Stromal cell of bone marrow (primary cell): Measurements from ENCODE around the gene CADM1.

Source experiments
- DNase-seq: peaks from one replicate; pipeline ENCODE4 v3.0.0-alpha.2; 2012; ENCODE audit warnings: low read depth

The CADM1 gene

GRCh38 chr11:115279813-115280761, 224.1 kb downstream of the CADM1 start:
- DNase-seq: no peak

GRCh38 chr11:115276799-115277198, 227.4 kb downstream of the CADM1 start:
- no peak for DNase-seq

GRCh38 chr11:115276191-115276590, 228.0 kb downstream of the CADM1 start:
- no peak for DNase-seq

DNA sequence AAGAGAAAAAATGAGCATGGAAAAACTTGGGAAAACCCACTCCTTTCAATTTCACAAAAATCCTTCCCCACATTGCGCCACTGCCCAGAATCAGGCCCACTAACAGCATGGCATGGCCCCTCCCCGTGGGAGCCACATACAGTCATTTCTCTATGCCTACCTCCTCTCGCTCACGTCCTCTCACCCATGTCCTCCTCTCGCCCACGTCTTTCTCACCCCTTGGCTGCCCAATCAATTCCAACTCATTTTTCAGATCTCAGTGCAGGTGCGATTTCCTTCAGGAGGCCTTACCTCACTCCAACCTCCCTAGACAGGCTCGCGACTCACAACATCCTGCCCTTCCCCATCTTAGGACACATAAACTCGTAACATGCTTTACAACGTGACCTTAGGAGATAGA, 229.2 kb downstream of the CADM1 start:
- no peak for DNase-seq

DNA sequence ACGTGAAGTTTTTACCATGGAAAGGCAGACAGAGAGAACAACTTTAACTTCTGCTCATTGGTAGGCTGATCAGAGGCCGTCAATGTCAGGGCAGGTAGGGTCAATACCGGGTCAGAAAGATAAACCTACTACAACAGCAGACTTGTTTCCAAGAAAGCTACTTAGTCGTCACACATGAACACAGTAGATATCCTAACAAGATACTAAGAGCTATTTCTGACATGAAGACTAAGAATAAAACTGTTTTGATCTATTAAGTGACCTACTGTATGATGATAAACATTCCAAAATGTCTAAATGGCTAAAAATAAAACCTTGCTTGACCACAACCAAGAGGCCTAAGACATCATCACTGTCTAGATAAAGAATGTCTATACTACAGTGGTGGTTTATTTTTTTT, 231.3 kb downstream of the CADM1 start:
- DNase-seq: no peak

DNA sequence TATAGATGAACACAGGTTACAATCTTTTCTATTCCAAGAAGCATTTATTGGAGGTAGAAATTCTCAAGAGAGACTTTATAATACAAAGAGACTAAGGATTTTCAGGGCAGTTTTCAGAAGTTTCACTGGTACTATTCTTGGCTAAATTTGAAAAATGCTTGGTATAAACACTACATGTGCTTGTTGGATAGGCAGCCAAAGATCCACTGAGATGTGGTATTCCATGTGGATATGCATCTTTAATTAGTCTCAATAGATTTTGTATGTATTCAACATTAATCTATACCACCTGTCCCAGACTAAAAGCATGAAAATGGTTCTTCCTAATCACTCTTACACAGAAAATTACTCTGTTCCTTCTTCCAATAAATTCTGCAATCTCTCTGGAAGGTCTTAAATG, 232.6 kb downstream of the CADM1 start:
- no peak for DNase-seq

DNA sequence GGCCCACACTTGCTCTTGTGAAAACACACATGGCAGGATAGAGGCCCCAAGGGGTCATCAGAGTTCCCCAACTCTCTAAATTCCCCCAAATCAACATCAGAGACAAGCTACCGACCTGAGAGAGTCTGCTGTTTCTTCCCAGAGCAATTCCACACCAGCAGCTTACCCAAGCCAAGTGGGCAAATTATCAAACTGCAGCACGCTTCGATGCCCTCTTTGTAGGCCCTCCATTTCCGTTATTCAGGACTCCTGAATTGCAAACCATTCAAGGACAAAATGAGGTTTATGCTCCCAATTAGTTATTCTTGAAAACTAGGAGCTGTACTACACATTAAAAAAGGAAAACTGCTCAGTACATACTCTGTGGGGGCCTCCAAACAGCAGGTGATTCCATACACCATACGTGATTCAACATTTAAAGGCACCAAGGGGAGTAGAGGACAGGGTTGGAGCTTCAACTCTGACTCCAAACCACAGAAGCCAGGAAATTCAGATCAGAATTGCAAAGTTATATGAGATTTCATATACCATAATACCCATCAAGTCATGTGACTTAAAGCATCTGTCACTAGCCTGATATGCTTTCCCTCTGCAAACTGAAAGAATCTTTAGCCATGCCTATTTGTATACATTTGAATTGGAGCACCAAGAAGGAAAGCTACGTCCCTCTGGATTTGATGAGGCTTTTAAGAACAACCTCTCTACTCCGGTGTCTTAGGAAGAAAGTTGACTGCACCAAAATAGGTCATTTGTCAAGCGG, 234.8 kb downstream of the CADM1 start:
- DNase-seq: no peak

- peak; percentile 11 for DNase-seq
These were observed 236.3 kb downstream of the CADM1 start for GRCh38 chr11:115267871-115268270.

GRCh38 chr11:115267238-115267781, 236.9 kb downstream of the CADM1 start:
- no peak for DNase-seq

GRCh38 chr11:115266066-115266639, 238.1 kb downstream of the CADM1 start:
- no peak for DNase-seq

DNA sequence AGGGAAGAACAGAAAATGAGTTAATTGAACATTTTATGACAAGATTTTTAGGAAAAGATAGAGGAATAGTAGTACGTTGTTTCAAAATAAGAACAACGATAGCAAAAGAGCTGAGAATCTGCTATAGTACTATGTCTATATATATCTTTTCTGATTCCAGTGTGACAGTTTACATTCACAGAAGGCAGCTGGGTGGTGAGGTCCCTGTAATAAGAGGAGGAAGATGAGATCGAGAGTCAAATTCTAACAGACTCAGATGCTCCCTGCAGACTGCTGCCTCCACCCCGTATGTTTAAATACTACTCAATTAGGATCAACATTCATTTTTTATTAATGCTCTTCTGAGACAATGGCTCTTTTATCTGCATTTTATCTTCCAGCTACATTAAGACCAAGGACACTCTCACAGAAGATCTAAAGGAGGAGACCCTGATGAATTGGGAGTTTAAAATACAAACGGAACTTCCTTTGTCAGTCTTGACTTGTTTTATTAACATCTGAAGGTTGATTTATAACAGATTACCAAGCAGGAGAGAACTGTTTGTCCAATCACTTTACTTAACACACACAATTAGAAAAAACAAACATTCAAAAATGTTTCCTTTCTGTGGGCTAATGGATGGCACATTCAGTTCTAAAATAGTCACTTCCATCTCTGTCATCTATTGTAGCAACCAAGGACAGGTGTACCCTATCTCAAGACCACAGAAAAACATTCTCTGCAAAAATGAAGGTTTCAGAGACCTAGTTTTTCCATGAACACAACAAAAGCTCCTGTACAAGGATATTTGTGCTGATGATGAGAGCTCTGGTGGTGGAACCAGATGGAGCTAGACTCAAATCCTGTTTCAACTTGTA, 240.2 kb downstream of the CADM1 start:
- DNase-seq: no peak

DNA sequence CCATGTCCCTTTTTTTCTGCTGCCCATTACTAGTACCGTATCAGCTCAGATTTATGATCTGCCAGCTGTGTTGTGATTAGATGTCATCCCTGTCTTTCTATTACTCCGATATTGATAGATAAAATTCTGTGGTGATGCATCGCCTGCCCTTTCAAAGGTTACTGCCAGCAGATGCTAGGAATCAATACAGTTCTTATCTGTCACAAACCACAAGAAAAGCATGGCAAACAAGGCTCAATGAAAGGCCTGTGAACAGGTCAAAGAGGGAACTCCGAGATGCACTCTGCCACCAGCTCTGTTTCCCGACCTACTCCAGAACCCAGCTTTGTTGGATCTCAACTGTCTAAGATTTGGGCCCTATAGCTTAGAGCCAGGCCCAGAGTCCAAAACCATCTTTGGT, 246.0 kb downstream of the CADM1 start:
- DNase-seq: no peak

DNA sequence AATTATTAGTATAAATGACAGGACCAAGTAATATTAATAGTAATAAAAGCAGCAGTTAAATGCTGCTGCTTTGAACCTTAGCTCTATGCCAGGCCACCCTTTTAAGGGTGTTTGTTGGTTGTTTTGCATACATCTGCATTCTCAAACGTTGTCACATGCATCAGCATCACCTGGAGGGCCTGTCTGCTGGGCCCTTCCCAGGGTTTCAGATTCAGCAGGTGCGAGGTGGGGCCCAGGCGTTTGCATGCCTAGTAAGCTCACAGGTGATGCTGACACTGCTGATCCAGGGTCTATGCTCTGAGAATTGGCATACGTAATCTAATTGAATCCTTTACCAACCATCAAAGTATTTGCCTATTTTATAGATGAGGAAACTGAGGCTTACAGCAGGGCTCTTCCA, 246.5 kb downstream of the CADM1 start:
- no peak for DNase-seq

- no peak for DNase-seq
These were observed 246.9 kb downstream of the CADM1 start for GRCh38 chr11:115257270-115257669.

- DNase-seq: no peak
These were observed 247.6 kb downstream of the CADM1 start for GRCh38 chr11:115256397-115257197.

DNA sequence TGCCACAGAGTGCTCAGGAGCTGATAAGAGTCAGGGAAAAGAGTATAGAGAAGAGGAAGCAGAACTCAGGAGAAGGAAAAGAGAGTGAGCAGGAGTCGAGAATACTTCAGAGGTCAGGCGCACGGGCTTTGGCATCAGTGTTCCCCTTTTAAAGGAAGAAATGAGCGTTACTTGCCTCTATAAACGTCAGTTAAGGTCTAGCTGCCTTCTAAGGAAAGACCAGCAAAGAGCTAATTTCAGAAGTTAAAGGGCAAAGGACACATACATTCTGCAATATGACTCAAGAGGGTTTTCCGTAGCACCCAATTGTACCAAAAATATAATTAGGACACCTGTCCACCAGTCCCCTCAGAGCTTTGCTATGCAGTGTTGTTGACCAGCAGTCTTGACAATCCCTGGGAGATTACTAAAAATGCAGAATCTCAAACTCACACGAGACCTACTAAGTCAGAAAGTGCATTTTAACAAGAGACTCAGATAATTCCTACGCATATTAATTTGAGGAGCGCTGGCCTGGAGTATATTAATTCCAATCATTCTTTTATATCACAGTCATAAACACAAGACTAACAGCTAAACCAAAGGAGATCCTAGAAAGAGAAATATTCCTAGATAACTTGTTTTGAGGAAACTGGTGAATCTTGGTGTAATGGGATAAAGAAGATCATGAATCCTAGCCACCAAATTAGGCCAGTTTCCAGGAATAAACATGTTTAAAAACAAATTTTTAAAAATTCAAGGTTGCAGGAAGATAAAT, 249.0 kb downstream of the CADM1 start:
- no peak for DNase-seq

DNA sequence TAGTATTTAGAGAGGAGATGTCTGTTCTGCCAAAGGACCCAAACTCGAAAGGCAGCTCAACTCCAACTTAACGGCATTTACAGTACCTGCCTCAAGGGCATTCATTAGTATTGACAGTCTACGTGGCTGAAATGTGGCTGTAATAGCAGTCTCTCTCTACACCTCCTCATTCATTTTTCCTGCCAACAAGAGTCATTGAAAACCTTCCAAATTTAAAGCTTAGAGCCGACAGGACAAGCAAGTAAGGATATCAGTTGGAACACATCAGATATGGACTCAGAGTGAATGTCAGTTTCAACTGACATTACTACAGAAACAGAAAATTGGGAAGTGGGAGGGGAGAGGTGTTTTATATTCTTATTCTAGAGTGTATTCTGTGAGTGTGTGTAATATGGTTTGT, 253.1 kb downstream of the CADM1 start:
- no peak for DNase-seq

- DNase-seq: no peak
These were observed 255.1 kb downstream of the CADM1 start for GRCh38 chr11:115249061-115249578.

DNA sequence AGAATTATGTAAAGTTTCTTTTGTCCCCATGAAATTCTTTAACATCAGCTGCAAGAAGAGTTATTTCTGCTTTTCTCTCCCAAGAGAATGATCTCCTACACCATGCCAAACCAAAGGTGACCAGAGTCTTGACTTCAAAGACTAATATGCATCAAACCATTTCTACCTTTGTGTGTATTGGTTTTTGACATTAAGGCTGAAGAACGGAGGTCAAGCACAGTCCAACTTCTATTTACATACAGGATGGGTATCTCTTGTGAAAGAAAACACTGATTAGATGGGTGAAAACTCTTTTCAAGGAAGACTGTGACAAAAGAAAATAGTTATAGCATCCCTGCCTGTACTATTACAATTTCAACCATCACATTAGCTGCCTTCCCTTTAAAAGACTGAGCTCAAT, 256.3 kb downstream of the CADM1 start:
- no peak for DNase-seq

DNA sequence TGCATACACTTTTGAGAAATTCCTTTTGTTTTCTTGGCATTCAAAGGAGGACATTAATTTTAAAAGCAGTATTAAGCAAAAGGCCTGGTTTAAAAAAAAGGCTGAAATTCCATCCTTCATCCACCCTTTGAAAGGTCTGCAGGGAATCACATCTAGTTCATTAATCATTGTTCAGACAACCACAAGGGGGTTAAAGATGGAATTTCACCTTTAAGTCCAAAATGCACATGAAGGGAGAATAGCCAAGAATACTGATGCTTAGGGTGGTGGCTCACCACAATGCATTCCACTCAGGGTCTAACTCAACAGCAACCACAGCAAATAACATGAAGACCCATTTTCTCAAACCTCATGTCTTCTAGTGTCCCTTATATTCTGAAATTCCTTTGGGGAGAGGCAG, 256.9 kb downstream of the CADM1 start:
- DNase-seq: no peak
